ENCODE results near the gene ZNF718. TPM values are rescaled to one million over a fixed set of nuclear protein-coding genes. Genes with fewer than 3 reads are reported as not detected.

ZNF718 gene
- 2.2 and 2.8 TPM in 2 replicates for total RNA-seq

GRCh38 chr4:124275-125081 lies at the start of gene ZNF718:
TSS of gene ZNF718 (plus strand) at chr4:124501. CDS start at chr4:124671, 170 bp downstream.

Other genes starting within 250 kb of the ZNF718 start
- gene ZNF595, start 71.2 kb upstream of the ZNF718 start, total RNA-seq = 4.9 and 11.0 TPM in 2 replicates
- gene ZNF732, start 181.0 kb downstream of the ZNF718 start, total RNA-seq = under 0.01 and 0.36 TPM in 2 replicates
- gene ZNF141, start 213.3 kb downstream of the ZNF718 start, total RNA-seq = 4.5 and 8.3 TPM in 2 replicates

Data from cardiac atrium fibroblast (primary cell).